ENCODE measurements around the gene MYO15B.
"Not testable (repeated sequence)": the region's sequence is repeated elsewhere in the genome, so short reads cannot be mapped to it uniquely, and the experiment has no call there.

The MYO15B gene

GRCh38 chr17:75576661-75577060 is 10.9 kb upstream of the MYO15B start:
- no peak for DNase-seq

- DNase-seq = peak in 1 of 2 donors; percentile 18
These were observed 6.4 kb upstream of the MYO15B start for GRCh38 chr17:75581121-75581725.

GRCh38 chr17:75583197-75583596 is 4.4 kb upstream of the MYO15B start:
- DNase-seq = not testable (repeated sequence)

- DNase-seq = no peak
These were observed 2.8 kb upstream of the MYO15B start for GRCh38 chr17:75584849-75585175.

- peak in 1 of 2 donors; percentile 3 for DNase-seq
These were observed 1.0 kb downstream of the MYO15B start for GRCh38 chr17:75588596-75589011.

- DNase-seq = peak; percentile 76 to 95
These were observed 1.7 kb downstream of the MYO15B start for GRCh38 chr17:75589012-75589918.

- no peak for DNase-seq
These were observed 2.3 kb downstream of the MYO15B start for GRCh38 chr17:75589919-75590303.

- DNase-seq = no peak
These were observed 2.7 kb downstream of the MYO15B start for GRCh38 chr17:75590314-75590761.

- DNase-seq = no peak
These were observed 3.5 kb downstream of the MYO15B start for GRCh38 chr17:75590849-75591721.

- DNase-seq = no peak
These were observed 4.2 kb downstream of the MYO15B start for GRCh38 chr17:75591722-75592302.

GRCh38 chr17:75592348-75593020 is 4.9 kb downstream of the MYO15B start:
- DNase-seq = no peak

- not testable (repeated sequence) for DNase-seq
These were observed 5.8 kb downstream of the MYO15B start for GRCh38 chr17:75593430-75593829.

- DNase-seq = no peak
These were observed 7.1 kb downstream of the MYO15B start for GRCh38 chr17:75594499-75595283.

- no peak for DNase-seq
These were observed 7.8 kb downstream of the MYO15B start for GRCh38 chr17:75595284-75595919.

GRCh38 chr17:75595920-75596313 is 8.3 kb downstream of the MYO15B start:
- DNase-seq = no peak

- no peak for DNase-seq
These were observed 8.9 kb downstream of the MYO15B start for GRCh38 chr17:75596320-75597087.

GRCh38 chr17:75601057-75601987 is 13.7 kb downstream of the MYO15B start:
- DNase-seq = peak; percentile 28 to 69

- DNase-seq = no peak
These were observed 15.0 kb downstream of the MYO15B start for GRCh38 chr17:75602644-75603043.

GRCh38 chr17:75603123-75603522 is 15.5 kb downstream of the MYO15B start:
- DNase-seq = no peak

Measured in inflammatory macrophage treated with lipopolysaccharide for 1 hour (primary cell).